Activated CD4-positive, CD25-positive, alpha-beta regulatory T cell treated with anti-CD3 and anti-CD28 coated beads, Interleukin-2, amount 50 U/mL, for 72 hours (primary cell): Measurements from ENCODE around the gene SNX8.
"Not testable (repeated sequence)": the region's sequence is repeated elsewhere in the genome, so short reads cannot be mapped to it uniquely, and the experiment has no call there.

Experiments used
- DNase-seq: peaks from one replicate; pipeline ENCODE4 v3.0.0; 2021

Gene SNX8

GRCh38 chr7:2326951-2327350, 12.7 kb upstream of the SNX8 start:
- no peak for DNase-seq

DNA sequence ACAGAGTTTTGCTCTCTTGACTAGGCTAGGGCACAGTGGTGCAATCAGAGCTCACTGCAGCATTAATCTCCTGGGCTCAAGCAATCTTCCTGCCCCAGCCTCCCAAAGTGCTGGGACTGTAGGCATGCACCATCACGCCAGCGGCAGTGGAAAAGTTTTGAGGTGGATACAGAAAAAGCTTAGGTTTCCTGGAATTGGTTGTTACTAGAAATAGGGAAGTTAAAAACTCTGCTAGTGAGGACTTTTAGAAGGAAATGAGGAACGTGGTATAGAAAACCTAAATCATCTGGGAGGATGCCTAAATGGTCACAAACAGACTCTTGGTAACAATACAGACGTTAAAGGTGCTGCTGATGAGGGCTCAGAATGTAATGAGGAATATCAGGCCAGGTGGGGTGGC, 10.9 kb upstream of the SNX8 start:
- DNase-seq, result no peak

- no peak for DNase-seq
These were observed 6.8 kb upstream of the SNX8 start for GRCh38 chr7:2321020-2321419.

DNA sequence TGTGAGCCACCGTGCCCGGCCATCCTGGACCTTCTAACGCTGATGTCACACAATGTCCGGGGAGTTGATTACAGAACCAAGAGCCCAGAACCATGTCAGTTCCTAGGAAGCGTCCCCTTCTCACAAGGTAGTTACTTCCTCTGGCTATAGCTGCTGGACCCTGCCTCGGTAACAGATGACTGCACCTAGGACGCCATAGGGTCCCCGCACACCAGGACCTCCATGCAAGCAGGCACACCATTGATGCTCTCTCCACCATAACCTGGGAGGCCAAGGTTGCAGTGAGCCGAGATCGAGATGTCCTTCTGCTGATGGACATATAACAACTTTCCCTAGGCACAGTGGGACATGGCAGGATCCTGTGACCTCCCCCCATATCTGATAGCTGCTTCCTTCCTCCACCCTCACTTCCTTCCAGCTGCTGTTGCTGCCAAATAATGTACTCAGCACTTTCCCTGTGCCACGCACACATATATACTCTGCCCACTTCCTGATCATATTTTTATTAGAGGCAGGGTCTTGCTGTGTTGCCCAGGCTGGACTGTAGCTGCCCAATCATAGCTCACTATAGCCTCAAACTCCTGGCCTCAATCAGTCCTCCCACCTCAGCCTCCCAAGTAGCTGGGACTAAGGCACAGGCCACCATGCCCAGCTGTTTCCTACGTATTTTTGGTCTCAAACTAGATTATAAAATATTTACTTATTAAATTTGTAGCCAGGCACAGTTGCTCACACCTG, 3.5 kb upstream of the SNX8 start:
- DNase-seq, result no peak

DNA sequence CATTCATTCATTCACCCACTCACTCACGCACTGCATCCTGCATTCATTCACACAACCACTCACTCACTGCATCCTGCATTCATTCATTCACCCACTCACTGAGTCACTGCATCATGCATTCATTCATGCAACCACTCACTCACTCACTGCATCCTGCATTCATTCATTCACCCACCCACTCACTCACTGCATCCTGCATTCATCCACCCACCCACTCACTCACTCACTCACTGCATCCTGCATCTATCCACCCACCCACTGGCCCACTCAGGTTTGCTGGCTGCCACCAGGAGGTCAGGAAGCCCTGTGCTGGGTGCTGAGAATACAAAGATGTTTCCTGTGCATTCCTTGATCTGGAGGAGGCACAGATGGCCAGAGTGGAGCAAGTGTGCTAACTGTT, 2.3 kb upstream of the SNX8 start:
- DNase-seq, result no peak

GRCh38 chr7:2315787-2316186, 1.5 kb upstream of the SNX8 start:
- DNase-seq, result no peak

- DNase-seq, result not testable (repeated sequence)
These were observed 802 bp upstream of the SNX8 start for GRCh38 chr7:2314956-2315530.

DNA sequence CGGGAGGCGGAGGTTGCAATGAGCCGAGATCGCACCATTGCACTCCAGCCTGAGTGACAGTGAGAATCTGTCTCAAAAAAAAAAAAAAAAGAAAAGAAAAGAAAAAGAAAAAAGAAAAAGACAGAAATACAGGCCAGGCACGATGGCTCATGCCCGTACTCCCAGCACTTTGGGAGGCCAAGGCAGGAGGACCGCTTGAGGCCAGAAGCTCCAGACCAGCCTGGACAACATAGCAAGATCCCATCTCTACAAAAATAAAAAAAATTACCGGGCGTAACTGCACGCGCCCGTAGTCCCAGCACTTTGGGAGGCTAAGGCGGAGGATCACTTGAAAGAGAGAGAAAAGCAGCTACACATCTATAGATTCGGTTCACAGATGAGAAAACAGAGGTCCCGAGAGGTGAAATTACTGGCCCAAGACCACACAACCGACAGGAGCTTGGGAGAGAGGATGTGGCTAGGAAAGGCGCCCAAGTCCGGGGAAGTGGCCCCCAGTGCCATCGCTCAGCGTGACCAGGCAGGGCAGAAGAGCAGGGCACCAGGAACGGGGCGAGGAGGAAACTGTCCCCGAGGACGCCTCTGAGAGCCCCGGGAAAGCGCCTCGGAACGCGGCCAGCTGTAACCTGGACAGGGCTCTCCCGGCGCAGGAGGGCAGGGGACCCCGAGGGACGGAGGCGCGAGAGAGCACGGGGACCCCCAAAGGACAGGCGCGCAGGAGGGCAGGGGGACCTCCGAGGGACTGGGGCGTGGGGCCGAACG, 612 bp downstream of the SNX8 start:
- no peak for DNase-seq

DNA sequence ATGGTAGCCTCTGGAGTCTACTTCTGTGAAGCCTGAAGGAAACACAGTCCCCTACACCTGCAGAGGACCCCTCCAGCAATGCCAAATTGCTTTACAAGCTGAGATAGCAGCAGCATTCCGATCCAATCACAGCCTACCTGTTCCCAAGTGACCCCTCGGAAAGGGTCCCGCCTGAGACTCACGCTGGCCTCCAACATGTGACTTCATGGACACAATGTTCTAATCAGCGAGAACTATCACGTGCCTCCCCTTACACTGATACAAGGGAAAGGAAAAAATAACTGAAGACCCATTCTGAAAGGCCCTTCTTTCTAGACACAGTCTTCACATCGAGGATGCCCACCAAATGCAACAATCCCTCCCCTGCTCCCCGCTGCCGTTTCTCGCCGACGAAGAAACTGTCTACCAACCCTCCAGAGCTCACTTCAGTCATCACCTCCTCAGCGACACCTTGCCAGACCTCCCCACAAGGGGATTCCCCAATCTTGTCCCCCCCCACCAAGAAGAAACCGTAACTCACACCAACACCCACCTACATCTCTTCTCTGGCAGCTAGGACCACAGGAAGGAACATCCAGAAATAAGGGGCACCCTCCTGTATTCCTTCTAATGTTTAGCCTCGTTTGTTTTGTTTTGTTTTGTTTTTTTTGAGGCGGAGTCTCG, 1.8 kb downstream of the SNX8 start:
- no peak for DNase-seq

DNA sequence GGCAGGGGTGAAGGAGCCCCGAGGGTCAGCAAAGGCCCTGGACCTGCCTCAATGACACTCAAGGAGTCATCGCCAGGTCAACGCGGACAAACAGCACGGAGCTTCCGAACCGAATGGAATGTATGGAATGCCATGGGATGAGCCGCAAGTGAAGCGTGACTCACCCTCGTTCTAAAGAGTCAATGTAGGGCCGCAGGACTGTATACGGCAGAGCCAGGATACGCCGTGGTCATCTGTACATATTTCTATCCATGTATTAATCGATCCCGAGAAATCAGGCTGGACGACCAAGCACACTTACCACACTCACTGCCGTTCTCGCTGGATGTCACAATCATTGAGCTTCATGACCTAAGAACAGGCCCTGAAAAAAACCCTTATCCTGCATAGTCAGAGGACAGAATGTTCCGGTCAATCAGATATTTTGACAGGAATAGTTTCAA, 4.3 kb downstream of the SNX8 start:
- no peak for DNase-seq

DNA sequence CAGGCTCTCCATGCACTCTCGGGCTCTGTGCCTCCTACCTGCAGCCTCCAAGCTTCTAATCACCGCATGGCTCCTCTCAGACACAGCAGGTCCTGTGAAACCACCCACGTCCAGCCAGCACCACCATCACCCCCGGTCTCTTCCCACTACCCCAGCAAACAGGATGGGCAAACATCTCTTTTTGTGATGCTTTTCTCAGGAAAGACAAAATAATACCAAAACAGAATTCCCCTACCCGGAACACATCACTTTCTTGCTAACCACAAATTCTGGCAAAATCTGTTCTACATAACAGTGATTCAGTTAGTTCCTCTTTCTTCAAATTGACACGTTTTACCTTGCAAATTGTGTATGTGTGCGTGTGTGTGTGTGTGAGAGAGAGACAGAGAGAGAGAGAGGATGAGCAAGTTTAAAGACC, 6.5 kb downstream of the SNX8 start:
- no peak for DNase-seq

DNA sequence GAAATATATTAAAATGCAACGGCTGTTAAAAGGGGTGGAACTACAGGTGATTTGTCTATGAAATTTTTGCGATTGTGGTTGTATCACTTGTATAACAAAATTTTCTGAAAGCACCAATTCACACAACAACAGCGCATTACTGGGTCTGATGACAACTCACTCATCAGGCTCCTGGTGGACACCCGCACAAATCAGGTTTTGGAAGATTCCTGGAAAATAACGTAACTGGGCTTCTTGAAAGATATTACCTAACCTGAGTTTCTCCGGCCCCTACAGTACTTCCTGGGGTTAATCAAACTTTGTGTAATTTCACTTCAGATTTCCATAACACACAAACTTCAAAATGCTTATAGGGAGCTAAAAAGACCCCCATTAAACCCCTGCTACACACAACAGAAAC, 7.6 kb downstream of the SNX8 start:
- DNase-seq, result no peak

DNA sequence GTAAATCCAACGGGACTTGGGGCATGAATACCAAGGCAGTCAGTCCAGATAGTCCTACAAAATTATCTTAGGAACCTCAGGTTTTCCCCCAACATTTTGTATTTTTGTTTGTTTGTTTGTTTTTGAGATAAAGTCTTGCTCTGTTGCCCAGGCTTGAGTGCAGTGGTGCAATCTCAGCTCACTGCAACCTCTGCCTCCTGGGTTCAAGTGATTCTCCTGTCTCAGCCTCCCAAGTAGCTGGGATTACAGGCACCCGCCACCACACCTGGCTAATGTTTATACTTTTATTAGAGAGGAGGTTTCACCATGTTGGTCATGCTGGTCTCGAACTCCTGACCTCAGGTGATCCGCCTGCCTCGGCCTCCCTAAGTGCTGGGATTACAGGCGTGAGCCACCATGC, 9.0 kb downstream of the SNX8 start:
- DNase-seq, result not testable (repeated sequence)

DNA sequence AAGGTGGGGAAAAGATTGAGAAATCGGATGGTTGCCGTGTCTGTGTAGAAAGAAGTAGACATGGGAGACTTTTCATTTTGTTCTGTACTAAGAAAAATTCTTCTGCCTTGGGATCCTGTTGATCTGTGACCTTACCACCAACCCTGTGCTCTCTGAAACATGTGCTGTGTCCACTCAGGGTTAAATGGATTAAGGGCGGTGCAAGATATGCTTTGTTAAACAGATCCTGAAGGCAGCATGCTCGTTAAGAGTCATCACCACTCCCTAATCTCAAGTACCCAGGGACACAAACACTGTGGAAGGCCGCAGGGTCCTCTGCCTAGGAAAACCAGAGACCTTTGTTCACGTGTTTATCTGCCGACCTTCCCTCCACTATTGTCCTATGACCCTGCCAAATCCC, 10.7 kb downstream of the SNX8 start:
- DNase-seq, result not testable (repeated sequence)

DNA sequence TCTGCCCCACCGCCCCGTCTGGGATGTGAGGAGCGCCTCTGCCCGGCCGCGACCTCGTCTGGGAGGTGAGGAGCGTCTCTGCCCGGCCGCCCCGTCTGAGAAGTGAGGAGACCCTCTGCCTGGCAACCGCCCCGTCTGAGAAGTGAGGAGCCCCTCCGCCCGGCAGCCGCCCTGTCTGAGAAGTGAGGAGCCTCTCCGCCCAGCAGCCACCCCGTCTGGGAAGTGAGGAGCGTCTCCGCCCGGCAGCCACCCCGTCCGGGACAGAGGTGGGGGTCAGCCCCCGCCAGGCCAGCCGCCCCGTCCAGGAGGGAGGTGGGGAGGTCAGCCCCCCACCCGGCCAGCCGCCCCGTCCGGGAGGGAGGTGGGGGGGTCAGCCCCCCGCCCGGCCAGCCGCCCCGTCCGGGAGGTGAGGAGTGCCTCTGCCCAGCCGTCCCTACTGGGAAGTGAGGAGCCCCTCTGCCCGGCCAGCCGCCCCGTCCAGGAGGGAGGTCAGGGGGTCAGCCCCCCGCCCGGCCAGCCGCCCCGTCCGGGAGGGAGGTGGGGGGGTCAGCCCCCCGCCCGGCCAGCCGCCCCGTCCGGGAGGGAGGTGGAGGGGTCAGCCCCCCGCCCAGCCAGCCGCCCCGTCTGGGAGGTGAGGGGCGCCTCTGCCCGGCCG, 11.4 kb downstream of the SNX8 start:
- DNase-seq, result not testable (repeated sequence)

DNA sequence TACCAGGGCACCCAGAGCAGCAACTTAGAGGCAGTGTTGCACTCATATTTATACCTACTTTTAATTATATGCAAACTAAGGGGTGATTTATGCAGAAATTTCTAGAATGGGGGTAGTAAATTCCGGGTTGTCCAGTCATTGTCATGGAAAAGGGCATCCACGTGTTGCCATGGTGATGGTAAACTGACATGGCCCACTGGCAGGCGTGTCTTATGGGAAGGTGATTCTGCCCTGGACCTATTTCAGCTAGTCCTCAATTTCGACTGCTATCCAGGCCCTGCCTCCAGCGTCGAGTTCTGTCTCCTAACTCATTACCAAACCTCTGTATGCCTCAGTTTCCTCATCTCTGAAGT, 12.8 kb downstream of the SNX8 start:
- no peak for DNase-seq

DNA sequence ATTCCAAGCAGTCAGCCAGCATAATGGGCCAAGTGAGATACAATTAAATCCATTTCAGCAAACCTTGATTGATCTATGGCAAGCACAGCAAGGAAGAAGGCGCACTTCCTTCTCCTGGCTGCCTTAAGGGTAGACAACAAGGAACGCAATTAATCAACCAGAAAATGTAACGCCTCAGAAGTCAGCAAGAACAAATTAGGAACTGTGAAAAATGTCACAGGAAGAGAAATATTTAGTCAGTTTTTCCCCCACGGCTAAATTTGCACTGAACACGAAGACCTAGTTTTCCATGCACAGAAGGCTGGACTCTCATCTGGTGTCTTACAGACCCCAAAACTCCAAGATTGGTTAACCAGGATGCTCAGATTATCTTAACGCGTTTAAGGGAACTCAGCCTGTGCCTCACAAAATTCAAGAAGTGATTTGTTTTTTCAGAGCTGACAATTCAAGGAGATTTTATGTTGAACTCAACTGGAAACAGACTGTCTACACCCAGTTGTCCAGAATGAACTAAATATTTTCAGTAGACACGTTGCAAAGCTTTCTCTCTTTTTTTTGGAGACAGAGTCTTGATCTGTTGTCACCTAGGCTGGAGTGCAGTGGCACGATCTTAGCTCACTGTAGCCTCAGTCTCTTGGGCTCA, 14.2 kb downstream of the SNX8 start:
- DNase-seq, result no peak

DNA sequence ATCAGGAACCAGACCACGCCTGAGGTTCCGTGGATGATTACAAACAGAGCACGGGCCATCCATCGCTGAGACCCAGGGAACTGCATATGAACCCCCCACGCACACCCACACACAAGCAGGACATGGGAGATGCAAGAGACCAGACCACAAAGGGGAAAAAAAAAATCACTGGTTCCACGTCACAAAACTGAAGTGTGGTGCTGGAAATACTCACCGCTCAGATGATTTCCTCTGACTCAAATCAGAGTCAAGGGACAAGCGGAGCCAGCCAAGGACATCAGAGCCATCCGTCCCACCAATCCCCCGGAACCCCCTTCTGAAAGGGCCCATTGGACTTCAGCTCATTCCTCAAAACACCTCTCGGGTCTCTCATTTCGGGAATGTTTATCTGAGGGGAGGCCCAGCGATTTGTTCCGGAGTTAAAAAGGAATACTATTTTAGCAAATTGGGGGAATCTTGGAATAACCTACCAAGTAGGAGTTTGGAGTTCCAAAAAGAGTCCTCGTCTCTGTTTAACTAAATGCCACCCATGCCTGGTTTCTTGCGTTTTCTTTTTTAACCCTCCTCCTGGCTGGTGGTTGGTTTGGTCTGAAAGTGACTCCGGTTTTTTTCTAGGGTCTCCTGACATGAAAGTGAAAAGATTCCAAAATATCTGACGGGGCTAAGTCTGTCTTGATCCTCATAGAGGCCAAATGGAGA, 15.0 kb downstream of the SNX8 start:
- no peak for DNase-seq

GRCh38 chr7:2296832-2297231, 17.4 kb downstream of the SNX8 start:
- DNase-seq, result no peak

DNA sequence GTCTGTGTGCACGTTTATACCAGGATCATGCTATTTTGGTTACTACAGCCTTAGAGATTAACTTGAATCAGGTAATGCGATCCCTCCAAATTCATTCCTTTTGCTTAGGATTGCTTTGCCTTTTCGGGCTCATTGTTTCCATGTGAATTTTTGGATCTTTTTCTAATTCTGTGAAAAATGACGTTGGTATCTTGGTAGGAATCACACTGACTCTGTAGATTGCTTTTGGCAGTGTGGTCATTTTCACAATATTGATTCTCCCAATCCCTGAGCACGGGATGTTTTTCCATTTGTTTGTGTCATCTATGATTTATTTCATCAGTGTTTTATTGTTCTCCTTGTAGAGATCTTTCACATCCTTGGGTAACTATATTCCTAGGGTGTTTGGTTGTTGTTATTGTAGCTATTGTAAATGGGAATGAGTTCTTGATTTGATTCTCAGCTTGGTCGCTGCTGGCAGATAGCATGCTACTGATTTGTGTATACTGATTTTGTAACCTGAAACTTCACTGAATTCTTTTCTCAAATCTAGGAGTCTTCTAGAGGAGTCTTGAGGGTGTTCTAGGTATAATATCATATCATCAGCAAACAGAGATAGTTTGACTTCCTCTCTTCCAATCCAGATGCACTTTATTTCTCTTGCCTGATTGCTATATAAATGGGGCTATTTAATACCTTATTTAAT, 18.2 kb downstream of the SNX8 start:
- DNase-seq, result no peak

- no peak for DNase-seq
These were observed 23.4 kb downstream of the SNX8 start for GRCh38 chr7:2290877-2291276.
